Measurements from ENCODE around the gene ARHGAP24. TPM values are rescaled to one million over a fixed set of nuclear protein-coding genes. Genes with fewer than 3 reads are reported as not detected.

ARHGAP24 gene
- total and polyA plus RNA-seq, 12 donors = 6.7 to 35.5 (median 23.9) TPM

GRCh38 chr4:85669204-85669603 is 194.3 kb downstream of the ARHGAP24 start:
- no peak for TF ChIP-seq CTCF (IDR thresholded peaks at IDR 0.05)
- H3K27ac ChIP-seq = no peak overlapping the region
- intact Hi-C loops (cut with DNase I) = no loop called here
- ATAC-seq = peak in 1 of 8 donors; percentile 37
- WGBS, 2 donors = 94 to 96% methylated on average over 3 of the region's 3 CpGs
- no peaks in the 10 kb centered on the region for H3K27me3 ChIP-seq
- no peak for DNase-seq
- H3K36me3 ChIP-seq = no peaks in the 10 kb centered on the region
- peaks cover 0 to 47% (median 8%) of the 10 kb centered on the region in 9 donors for H3K4me1 ChIP-seq
- peaks cover 0 to 17% (median 0%) of the 10 kb centered on the region in 11 donors for H3K9me3 ChIP-seq
- no peak overlapping the region for H3K4me3 ChIP-seq

GRCh38 chr4:85669992-85670548 is 195.1 kb downstream of the ARHGAP24 start:
- Histone ChIP-seq H3K27ac (no peak overlapping the region), H3K4me3 (no peak overlapping the region), H3K27me3 (no peaks in the 10 kb centered on the region), H3K36me3 (no peaks in the 10 kb centered on the region), H3K9me3 (peaks cover 0 to 13% (median 0%) of the 10 kb centered on the region in 11 donors), H3K4me1 (peaks cover 0 to 47% (median 8%) of the 10 kb centered on the region in 9 donors)
- ATAC-seq (no peak), DNase-seq (no peak)
- WGBS, 2 donors = 86 to 90% methylated on average over 3 of the region's 3 CpGs
- intact Hi-C loops (cut with DNase I) = no loop called here
- no peak for TF ChIP-seq CTCF (IDR thresholded peaks at IDR 0.05)

- Histone ChIP-seq H3K36me3 (no peaks in the 10 kb centered on the region), H3K27me3 (no peaks in the 10 kb centered on the region), H3K4me1 (peaks cover 0 to 47% (median 8%) of the 10 kb centered on the region in 9 donors), H3K27ac (peak overlapping the region in 1 of 10 donors; percentile 43), H3K9me3 (peaks cover 0 to 10% (median 0%) of the 10 kb centered on the region in 11 donors), H3K4me3 (no peak overlapping the region)
- no peak for DNase-seq
- intact Hi-C loops (cut with DNase I) = no loop called here
- no peak for TF ChIP-seq CTCF (IDR thresholded peaks at IDR 0.05)
- WGBS, 2 donors = 95 to 98% methylated on average over 2 of the region's 2 CpGs
- no peak for ATAC-seq
Measured at GRCh38 chr4:85671120-85671519, 196.2 kb downstream of the ARHGAP24 start.

- DNase-seq (no peak), ATAC-seq (peak in 3 of 8 donors; percentile 30 to 59 (median 34))
- intact Hi-C loops (cut with DNase I) = no loop called here
- Histone ChIP-seq H3K4me3 (no peak overlapping the region), H3K9me3 (peaks cover 0 to 5% (median 0%) of the 10 kb centered on the region in 11 donors), H3K4me1 (peaks cover 0 to 54% (median 14%) of the 10 kb centered on the region in 9 donors), H3K27ac (peak overlapping the region in 5 of 10 donors; percentile 29 to 54 (median 45)), H3K27me3 (no peaks in the 10 kb centered on the region), H3K36me3 (no peaks in the 10 kb centered on the region)
- no peak for TF ChIP-seq CTCF (IDR thresholded peaks at IDR 0.05)
- 53 to 64% methylated on average over 3 of the region's 3 CpGs for WGBS, 2 donors
Measured at GRCh38 chr4:85672116-85672515, 197.2 kb downstream of the ARHGAP24 start.
